ENCODE data around the gene HOXA10. TPM values are rescaled to one million over a fixed set of nuclear protein-coding genes. Genes with fewer than 3 reads are reported as not detected.
A peak's percentile ranks its signal among the peaks of the same experiment; 100 is the strongest.

HOXA10 gene
- total and polyA plus RNA-seq, 2 experiments from 2014 or later, result 7.7 to 15.1 TPM

GRCh38 chr7:27128776-27129728 is 45.1 kb downstream of the HOXA10 start:
- Histone ChIP-seq H3K4me3 (no peak overlapping the region), H3K9me3 (ENCODE audit: low read depth) (no peaks in the 10 kb centered on the region), H3K4me1 (ENCODE audit: insufficient read depth) (peaks cover 6% of the 10 kb centered on the region), H3K27ac (no peak overlapping the region), H3K36me3 (replicated peaks; ENCODE audit: insufficient read depth, low read depth) (no peaks in the 10 kb centered on the region), H4K20me1 (ENCODE audit: insufficient read depth, poor library complexity, severe bottlenecking) (no peaks in the 10 kb centered on the region), H3K9me2 (replicated peaks; ENCODE audit: insufficient read depth) (no peaks in the 10 kb centered on the region), H3K27me3 (peaks cover 88% of the 10 kb centered on the region), H2AFZ (no peak overlapping the region), H3K4me2 (peak overlapping the region; percentile 92), H3K79me2 (no peaks in the 10 kb centered on the region)
- WGBS (ENCODE audit: low lambda C conversion rate, missing lambda C conversion rate), result 36% methylated on average over 26 of the region's 28 CpGs
- peak; percentile 45 for TF ChIP-seq EZH2 (IDR thresholded peaks at IDR 0.05; ENCODE audit: borderline replicate concordance)
- TF ChIP-seq, protein P1, sequence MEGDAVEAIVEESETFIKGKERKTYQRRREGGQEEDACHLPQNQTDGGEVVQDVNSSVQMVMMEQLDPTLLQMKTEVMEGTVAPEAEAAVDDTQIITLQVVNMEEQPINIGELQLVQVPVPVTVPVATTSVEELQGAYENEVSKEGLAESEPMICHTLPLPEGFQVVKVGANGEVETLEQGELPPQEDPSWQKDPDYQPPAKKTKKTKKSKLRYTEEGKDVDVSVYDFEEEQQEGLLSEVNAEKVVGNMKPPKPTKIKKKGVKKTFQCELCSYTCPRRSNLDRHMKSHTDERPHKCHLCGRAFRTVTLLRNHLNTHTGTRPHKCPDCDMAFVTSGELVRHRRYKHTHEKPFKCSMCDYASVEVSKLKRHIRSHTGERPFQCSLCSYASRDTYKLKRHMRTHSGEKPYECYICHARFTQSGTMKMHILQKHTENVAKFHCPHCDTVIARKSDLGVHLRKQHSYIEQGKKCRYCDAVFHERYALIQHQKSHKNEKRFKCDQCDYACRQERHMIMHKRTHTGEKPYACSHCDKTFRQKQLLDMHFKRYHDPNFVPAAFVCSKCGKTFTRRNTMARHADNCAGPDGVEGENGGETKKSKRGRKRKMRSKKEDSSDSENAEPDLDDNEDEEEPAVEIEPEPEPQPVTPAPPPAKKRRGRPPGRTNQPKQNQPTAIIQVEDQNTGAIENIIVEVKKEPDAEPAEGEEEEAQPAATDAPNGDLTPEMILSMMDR (IDR thresholded peaks at IDR 0.05; ENCODE audit: poor library complexity), result no peak
- DNase-seq (ENCODE audit: low spot score), result no peak

GRCh38 chr7:27128034-27128433 is 46.1 kb downstream of the HOXA10 start:
- Histone ChIP-seq H3K4me2 (no peak overlapping the region), H2AFZ (no peak overlapping the region), H4K20me1 (ENCODE audit: insufficient read depth, poor library complexity, severe bottlenecking) (no peaks in the 10 kb centered on the region), H3K4me1 (ENCODE audit: insufficient read depth) (peaks cover 13% of the 10 kb centered on the region), H3K36me3 (replicated peaks; ENCODE audit: insufficient read depth, low read depth) (no peaks in the 10 kb centered on the region), H3K27ac (no peak overlapping the region), H3K27me3 (peaks cover 88% of the 10 kb centered on the region), H3K4me3 (no peak overlapping the region), H3K79me2 (peaks cover 6% of the 10 kb centered on the region), H3K9me2 (replicated peaks; ENCODE audit: insufficient read depth) (no peaks in the 10 kb centered on the region), H3K9me3 (ENCODE audit: low read depth) (no peaks in the 10 kb centered on the region)
- WGBS (ENCODE audit: low lambda C conversion rate, missing lambda C conversion rate), result 40% methylated on average over 2 of the region's 2 CpGs
- no peak for DNase-seq (ENCODE audit: low spot score)
- TF ChIP-seq EZH2 (IDR thresholded peaks at IDR 0.05; ENCODE audit: borderline replicate concordance) (no peak), EZH2phosphoT487 (IDR thresholded peaks at IDR 0.05; ENCODE audit: low read depth, severe bottlenecking, unreplicated experiment) (no peak)
- TF ChIP-seq, protein P1 (IDR thresholded peaks at IDR 0.05; ENCODE audit: poor library complexity), result no peak

GRCh38 chr7:27126596-27127327 is 47.4 kb downstream of the HOXA10 start:
- no peaks in the 10 kb centered on the region for H4K20me1 ChIP-seq (ENCODE audit: insufficient read depth, poor library complexity, severe bottlenecking)
- WGBS (ENCODE audit: low lambda C conversion rate, missing lambda C conversion rate), result 18% methylated on average over 3 of the region's 3 CpGs
- H3K9me2 ChIP-seq (replicated peaks; ENCODE audit: insufficient read depth), result no peaks in the 10 kb centered on the region
- no peaks in the 10 kb centered on the region for H3K9me3 ChIP-seq (ENCODE audit: low read depth)
- peaks cover 6% of the 10 kb centered on the region for H3K79me2 ChIP-seq
- no peak overlapping the region for H2AFZ ChIP-seq
- no peak overlapping the region for H3K27ac ChIP-seq
- no peak overlapping the region for H3K4me2 ChIP-seq
- peaks cover 13% of the 10 kb centered on the region for H3K4me1 ChIP-seq (ENCODE audit: insufficient read depth)
- H3K36me3 ChIP-seq (replicated peaks; ENCODE audit: insufficient read depth, low read depth), result no peaks in the 10 kb centered on the region
- no peak for TF ChIP-seq EZH2phosphoT487 (IDR thresholded peaks at IDR 0.05; ENCODE audit: low read depth, severe bottlenecking, unreplicated experiment)
- TF ChIP-seq, protein P1 (IDR thresholded peaks at IDR 0.05; ENCODE audit: poor library complexity), result no peak
- no peak for TF ChIP-seq EZH2 (IDR thresholded peaks at IDR 0.05; ENCODE audit: borderline replicate concordance)
- no peak for DNase-seq (ENCODE audit: low spot score)
- no peak overlapping the region for H3K4me3 ChIP-seq
- H3K27me3 ChIP-seq, result peaks cover 89% of the 10 kb centered on the region
